Measurements from ENCODE around the gene TNFRSF4.

TNFRSF4 gene

DNA sequence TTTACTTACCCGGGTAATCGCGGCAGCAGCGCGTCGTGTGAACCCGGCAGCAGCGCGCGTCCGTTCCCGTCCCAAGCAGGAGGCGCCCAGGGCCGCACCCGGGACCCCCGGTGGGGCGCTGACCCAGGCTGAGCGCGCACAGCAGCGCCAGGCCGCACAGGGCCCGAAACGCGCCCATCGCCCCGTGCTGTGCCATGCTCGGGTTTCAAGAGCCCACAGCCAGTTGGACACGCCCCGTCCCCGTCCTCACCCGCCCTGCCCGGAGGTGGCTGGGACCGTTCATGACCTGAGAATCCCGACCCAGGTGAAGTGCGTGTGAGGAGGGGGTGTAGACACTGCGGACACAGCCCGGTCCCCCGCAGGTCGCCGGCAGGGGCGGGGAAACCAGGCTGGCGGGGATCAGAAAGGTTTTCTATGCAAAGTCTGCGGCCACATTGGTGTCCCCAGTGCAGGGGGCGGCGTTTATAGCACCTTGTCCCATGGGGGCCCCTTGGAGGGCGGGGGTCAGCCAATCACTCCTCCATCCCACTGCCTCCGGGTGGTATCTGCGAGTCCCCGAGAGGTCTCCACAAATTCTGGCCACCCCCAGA, 7.5 kb downstream of the TNFRSF4 start, which contains the start of gene TNFRSF18:
TNFRSF18 (minus strand) TSS at position 217 of the 590 bp plus-strand sequence; CDS start at position 196, 21 bp downstream.
- H3K9ac ChIP-seq (ENCODE audit: low read length), result no peak within 1 kb of the TSS
- H3K4me3 ChIP-seq (ENCODE audit: low read depth, low read length, poor library complexity, severe bottlenecking), result no peak within 1 kb of the TSS
- H4K20me1 ChIP-seq (ENCODE audit: insufficient read depth, low read length), result no peaks in the 10 kb centered on the region
- no peaks in the 10 kb centered on the region for H3K79me2 ChIP-seq (ENCODE audit: insufficient read depth, low read length)
- no peaks in the 10 kb centered on the region for H3K36me3 ChIP-seq (ENCODE audit: insufficient read depth, low read length)
- H2AFZ ChIP-seq (ENCODE audit: low read length), result no peak within 1 kb of the TSS
- H3K27ac ChIP-seq (ENCODE audit: low read depth, low read length, poor library complexity, severe bottlenecking), result no peak within 1 kb of the TSS
- TF ChIP-seq CTCF (IDR thresholded peaks at IDR 0.05; ENCODE audit: low read length), result no peak
- TF ChIP-seq EZH2 (IDR thresholded peaks at IDR 0.05; ENCODE audit: borderline replicate concordance, low read length), result no peak
- H3K4me2 ChIP-seq (ENCODE audit: low read length), result no peak within 1 kb of the TSS
- no peaks in the 10 kb centered on the region for H3K9me3 ChIP-seq (ENCODE audit: low read length)
- H3K9me2 ChIP-seq (ENCODE audit: low read depth, low read length), result no peaks in the 10 kb centered on the region
- peaks cover 11% of the 10 kb centered on the region for H3K27me3 ChIP-seq (ENCODE audit: insufficient read depth, low read length)
- H3F3A ChIP-seq (ENCODE audit: insufficient read depth, low read length), result no peaks in the 10 kb centered on the region
- no peaks in the 10 kb centered on the region for H3K4me1 ChIP-seq (ENCODE audit: insufficient read depth, low read length, severe bottlenecking)

GRCh38 chr1:1205769-1206375, 8.1 kb downstream of the TNFRSF4 start:
- Histone ChIP-seq H3K36me3 (ENCODE audit: insufficient read depth, low read length) (no peaks in the 10 kb centered on the region), H3K9me2 (ENCODE audit: low read depth, low read length) (no peaks in the 10 kb centered on the region), H3F3A (ENCODE audit: insufficient read depth, low read length) (no peaks in the 10 kb centered on the region), H3K4me1 (ENCODE audit: insufficient read depth, low read length, severe bottlenecking) (no peaks in the 10 kb centered on the region), H3K79me2 (ENCODE audit: insufficient read depth, low read length) (no peaks in the 10 kb centered on the region), H3K9ac (ENCODE audit: low read length) (no peak overlapping the region), H3K4me2 (ENCODE audit: low read length) (no peak overlapping the region), H3K4me3 (ENCODE audit: low read depth, low read length, poor library complexity, severe bottlenecking) (no peak overlapping the region), H3K9me3 (ENCODE audit: low read length) (no peaks in the 10 kb centered on the region), H3K27me3 (ENCODE audit: insufficient read depth, low read length) (peaks cover 11% of the 10 kb centered on the region), H2AFZ (ENCODE audit: low read length) (no peak overlapping the region), H3K27ac (ENCODE audit: low read depth, low read length, poor library complexity, severe bottlenecking) (no peak overlapping the region), H4K20me1 (ENCODE audit: insufficient read depth, low read length) (no peaks in the 10 kb centered on the region)
- no peak for TF ChIP-seq EZH2 (IDR thresholded peaks at IDR 0.05; ENCODE audit: borderline replicate concordance, low read length)
- TF ChIP-seq CTCF (IDR thresholded peaks at IDR 0.05; ENCODE audit: low read length), result no peak

DNA sequence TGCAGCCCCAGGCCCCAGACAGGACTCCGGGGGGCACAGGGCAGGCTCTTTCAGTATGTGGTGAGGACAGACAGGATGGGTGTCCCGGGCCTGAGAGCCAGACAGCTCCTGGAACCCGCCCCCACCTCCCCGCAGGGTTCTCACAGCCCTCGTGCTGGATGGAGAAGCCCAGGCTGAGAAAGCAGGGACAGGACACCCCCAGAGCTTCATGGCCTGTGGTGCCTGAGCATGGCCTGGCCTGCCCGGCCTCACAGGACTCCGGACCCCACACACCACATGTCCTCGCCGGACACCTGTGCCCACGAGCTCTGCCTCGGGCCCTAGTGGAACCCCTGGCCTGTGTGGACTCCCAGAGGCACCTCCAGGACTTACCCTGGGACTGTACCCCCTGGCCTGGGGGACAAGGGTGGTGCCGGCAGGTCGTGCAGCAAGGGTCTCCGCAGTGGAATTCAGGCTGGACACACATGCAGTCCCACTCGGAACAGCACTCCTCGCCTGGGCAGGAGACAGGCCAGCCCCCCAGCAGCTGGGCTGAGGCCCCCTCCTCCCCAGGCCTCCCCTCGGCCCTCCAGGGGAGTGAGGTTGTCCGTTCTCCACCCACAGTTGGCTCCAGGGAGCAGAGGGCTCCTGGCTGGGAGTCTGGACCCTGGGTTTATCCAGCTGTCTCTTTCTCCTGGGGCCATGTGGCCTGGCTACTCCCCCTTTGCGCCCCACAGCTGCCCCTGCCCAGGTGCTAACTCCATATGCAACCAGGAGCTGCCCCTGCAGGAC, 8.8 kb downstream of the TNFRSF4 start:
- Histone ChIP-seq H3K27me3 (ENCODE audit: insufficient read depth, low read length) (peaks cover 11% of the 10 kb centered on the region), H3K9me2 (ENCODE audit: low read depth, low read length) (no peaks in the 10 kb centered on the region)
- TF ChIP-seq EZH2 (IDR thresholded peaks at IDR 0.05; ENCODE audit: borderline replicate concordance, low read length) (no peak), CTCF (IDR thresholded peaks at IDR 0.05; ENCODE audit: low read length) (no peak)

More for the DNA sequence above, 8.8 kb downstream of the TNFRSF4 start:
- Histone ChIP-seq H2AFZ (ENCODE audit: low read length) (no peak overlapping the region), H3K4me3 (ENCODE audit: low read depth, low read length, poor library complexity, severe bottlenecking) (no peak overlapping the region), H3K27ac (ENCODE audit: low read depth, low read length, poor library complexity, severe bottlenecking) (no peak overlapping the region), H3K36me3 (ENCODE audit: insufficient read depth, low read length) (no peaks in the 10 kb centered on the region), H3K4me1 (ENCODE audit: insufficient read depth, low read length, severe bottlenecking) (no peaks in the 10 kb centered on the region), H3K9ac (ENCODE audit: low read length) (no peak overlapping the region), H3K4me2 (ENCODE audit: low read length) (no peak overlapping the region), H3K9me3 (ENCODE audit: low read length) (no peaks in the 10 kb centered on the region), H4K20me1 (ENCODE audit: insufficient read depth, low read length) (no peaks in the 10 kb centered on the region), H3F3A (ENCODE audit: insufficient read depth, low read length) (no peaks in the 10 kb centered on the region), H3K79me2 (ENCODE audit: insufficient read depth, low read length) (no peaks in the 10 kb centered on the region)

Data from OCI-LY1 (cell line).